CD14-positive monocyte (primary cell): ENCODE results near the gene UFL1. TPM values are rescaled to one million over a fixed set of nuclear protein-coding genes. Genes with fewer than 3 reads are reported as not detected.

Experiments
- DNase-seq, 3 donors: peaks; one replicate each; pipeline ENCODE4 v3.0.0-alpha.2; 2011 to 2022
- H2AFZ ChIP-seq: 2 replicates; pipeline ENCODE4 v1.6.0; 2012; ENCODE audit warnings: mild to moderate bottlenecking, low read depth, low read length, inconsistent platforms; ENCODE audit not compliant: insufficient read depth, poor library complexity, severe bottlenecking
- H3K27ac ChIP-seq, 2 donors: 1 replicate in 1 of 2; 2 replicates in 1 of 2; pipeline ENCODE4 v1.5.1; 2012 to 2013; ENCODE audit warnings: low read length in 2 of 2, control low read depth in 1 of 2, inconsistent platforms in 1 of 2, low read depth in 1 of 2, mild to moderate bottlenecking in 1 of 2
- H3K27me3 ChIP-seq, 2 donors: one replicate each; pipeline versions ENCODE4 v1.6.0 to v1.6.1; 2011 to 2013; ENCODE audit warnings: low read length in 2 of 2; ENCODE audit not compliant: control insufficient read depth in 2 of 2, insufficient read depth in 2 of 2
- H3K36me3 ChIP-seq, 2 donors: replicated peaks in 1 of 2; 1 replicate in 1 of 2; 2 replicates in 1 of 2; pipeline versions ENCODE4 v1.5.1 to v1.6.1; 2012 to 2013; ENCODE audit warnings: low read length in 2 of 2, control low read depth in 1 of 2, inconsistent platforms in 1 of 2, mild to moderate bottlenecking in 1 of 2; ENCODE audit not compliant: insufficient read depth in 2 of 2, control insufficient read depth in 1 of 2
- H3K4me1 ChIP-seq, 2 donors: 1 replicate in 1 of 2; 2 replicates in 1 of 2; pipeline versions ENCODE4 v1.5.1 to v1.6.1; 2012 to 2013; ENCODE audit warnings: low read length in 2 of 2, control low read depth in 1 of 2, inconsistent platforms in 1 of 2, mild to moderate bottlenecking in 1 of 2, moderate library complexity in 1 of 2; ENCODE audit not compliant: insufficient read depth in 2 of 2, control insufficient read depth in 1 of 2
- H3K4me2 ChIP-seq: replicated peaks from 2 replicates; pipeline ENCODE3; 2012; ENCODE audit warnings: low read length, moderate library complexity, mild to moderate bottlenecking; ENCODE audit not compliant: poor library complexity, severe bottlenecking; ENCODE audit errors: extremely low read depth
- H3K4me3 ChIP-seq, 3 experiments: fragments of 200-600 bp in 1 of 3; sonication (generic) in 1 of 3; replicated peaks in 1 of 3; 1 replicate in 2 of 3; 2 replicates in 1 of 3; pipeline ENCODE4 v1.5.1; 2011 to 2013; ENCODE audit warnings: low read length in 3 of 3, mild to moderate bottlenecking in 3 of 3, control low read depth in 2 of 3, low read depth in 2 of 3, inconsistent platforms in 1 of 3, moderate library complexity in 1 of 3
- H3K79me2 ChIP-seq: 2 replicates; pipeline ENCODE4 v1.6.0; 2012; ENCODE audit warnings: mild to moderate bottlenecking, control low read depth, inconsistent platforms, low read length, moderate library complexity; ENCODE audit not compliant: insufficient read depth
- H3K9ac ChIP-seq: 2 replicates; pipeline ENCODE4 v1.6.0; 2017; ENCODE audit warnings: low read length, mild to moderate bottlenecking; ENCODE audit not compliant: insufficient read depth, poor library complexity, severe bottlenecking
- H3K9me3 ChIP-seq, 2 donors: replicated peaks in 1 of 2; 1 replicate in 1 of 2; 2 replicates in 1 of 2; pipeline versions ENCODE4 v1.5.1 to v1.6.1; 2012 to 2013; ENCODE audit warnings: low read length in 2 of 2, control low read depth in 1 of 2; ENCODE audit not compliant: control insufficient read depth in 1 of 2, insufficient read depth in 1 of 2
- H4K20me1 ChIP-seq: 2 replicates; pipeline ENCODE4 v1.6.0; 2012; ENCODE audit warnings: mild to moderate bottlenecking, low read length, control low read depth, moderate library complexity; ENCODE audit not compliant: insufficient read depth
- H3K27ac Mint-ChIP-seq, 7 donors: one replicate each; pipeline ENCODE4 v1.8.0; 2020; ENCODE audit warnings: mild to moderate bottlenecking in 7 of 7, mixed read lengths in 7 of 7, moderate library complexity in 6 of 7, inconsistent platforms in 2 of 7
- H3K27me3 Mint-ChIP-seq, 3 donors: one replicate each; pipeline ENCODE4 v1.8.0; 2021 to 2022; ENCODE audit warnings: low read depth in 3 of 3, mild to moderate bottlenecking in 3 of 3, mixed read lengths in 3 of 3, moderate library complexity in 3 of 3, inconsistent platforms in 1 of 3
- H3K36me3 Mint-ChIP-seq, 2 donors: one replicate each; pipeline ENCODE4 v1.8.0; 2020; ENCODE audit warnings: mixed read lengths in 2 of 2, inconsistent platforms in 1 of 2, mild to moderate bottlenecking in 1 of 2
- H3K4me1 Mint-ChIP-seq: one replicate; pipeline ENCODE4 v1.8.0; 2020; ENCODE audit warnings: mild to moderate bottlenecking, mixed read lengths
- H3K4me3 Mint-ChIP-seq, 2 donors: one replicate each; pipeline ENCODE4 v1.8.0; 2020; ENCODE audit warnings: mild to moderate bottlenecking in 2 of 2, mixed read lengths in 2 of 2, moderate library complexity in 1 of 2
- H3K9me3 Mint-ChIP-seq, 7 donors: one replicate each; pipeline ENCODE4 v1.8.0; 2020 to 2022; ENCODE audit warnings: mixed read lengths in 7 of 7, mild to moderate bottlenecking in 6 of 7, moderate library complexity in 6 of 7, inconsistent platforms in 2 of 7
- CTCF ChIP-seq: fragments of 200-600 bp; IDR thresholded peaks from one replicate; pipeline ENCODE4 v1.8.0; 2022; ENCODE audit warnings: antibody characterized with exemption, mild to moderate bottlenecking
- WGBS: methylation state at CpG from one replicate; pipeline ENCODE4 v1.1.5; 2013; ENCODE audit warnings: missing lambda C conversion rate; ENCODE audit not compliant: insufficient coverage; 5-methylcytosine and 5-hydroxymethylcytosine counted together
- intact Hi-C, 2 donors: fragments of 100-400 bp; cut with micrococcal nuclease; formaldehyde crosslinking; loops; one replicate each; pipeline versions ENCODE4 v1.15.0 to v1.15.1; 2023
- polyA plus RNA-seq, 3 donors: library from polyadenylated mRNA; depleted of rRNA in 1 of 3; unstranded in 2 of 3; stranded (reverse) in 1 of 3; fragments of 300-500 nt in 2 of 3; fragments of >200 nt in 1 of 3; fragmentation: Illumina TruSeq in 2 of 3; gene quantifications; 1 replicate in 2 of 3; 2 replicates in 1 of 3; pipeline ENCODE4 v1.2.3, GENCODE V29; 2012 to 2021

Gene UFL1
- polyA plus RNA-seq, 3 donors, result 5.4 to 16.3 (median 12.6) TPM

GRCh38 chr6:96542702-96543101 is 21.1 kb downstream of the UFL1 start:
- Histone ChIP-seq H3K27ac (no peak overlapping the region), H3K4me1 (no peaks in the 10 kb centered on the region), H3K9me3 (no peaks in the 10 kb centered on the region), H3K9ac (no peak overlapping the region), H3K4me2 (no peak overlapping the region), H3K36me3 (peaks cover 75 to 94% of the 10 kb centered on the region in 2 donors), H4K20me1 (no peaks in the 10 kb centered on the region), H3K4me3 (no peak overlapping the region), H3K79me2 (no peaks in the 10 kb centered on the region), H3K27me3 (no peaks in the 10 kb centered on the region), H2AFZ (no peak overlapping the region)
- intact Hi-C loops, result no loop called here
- H3K27ac Mint-ChIP-seq, result no peak overlapping the region
- peak; percentile 13 for TF ChIP-seq CTCF
- H3K9me3 Mint-ChIP-seq, result no peaks in the 10 kb centered on the region
- no peaks in the 10 kb centered on the region for H3K4me1 Mint-ChIP-seq
- DNase-seq, result no peak
- H3K27me3 Mint-ChIP-seq, result no peaks in the 10 kb centered on the region
- no peak overlapping the region for H3K4me3 Mint-ChIP-seq
- peaks cover 57 to 66% of the 10 kb centered on the region in 2 donors for H3K36me3 Mint-ChIP-seq

- WGBS, result no CpG with 5 or more reads among the region's 3 CpGs
- TF ChIP-seq CTCF, result no peak
- Mint-ChIP-seq H3K4me3 (no peak overlapping the region), H3K4me1 (no peaks in the 10 kb centered on the region), H3K36me3 (peaks cover 55 to 62% of the 10 kb centered on the region in 2 donors), H3K9me3 (no peaks in the 10 kb centered on the region), H3K27me3 (no peaks in the 10 kb centered on the region), H3K27ac (no peak overlapping the region)
- intact Hi-C loops, result no loop called here
- Histone ChIP-seq H3K79me2 (no peaks in the 10 kb centered on the region), H3K4me1 (no peaks in the 10 kb centered on the region), H3K4me3 (no peak overlapping the region), H3K9me3 (no peaks in the 10 kb centered on the region), H3K27ac (no peak overlapping the region), H3K27me3 (no peaks in the 10 kb centered on the region), H3K36me3 (peaks cover 71 to 89% of the 10 kb centered on the region in 2 donors), H4K20me1 (no peaks in the 10 kb centered on the region), H2AFZ (no peak overlapping the region), H3K9ac (no peak overlapping the region), H3K4me2 (no peak overlapping the region)
- DNase-seq, result no peak
These were observed 24.3 kb downstream of the UFL1 start for GRCh38 chr6:96545882-96546281.
